Measurements from ENCODE around the gene SAMD4A. TPM values are rescaled to one million over a fixed set of nuclear protein-coding genes. Genes with fewer than 3 reads are reported as not detected.

Gene SAMD4A
- total RNA-seq, 1 experiment from 2014 or later: 26.5 TPM

DNA sequence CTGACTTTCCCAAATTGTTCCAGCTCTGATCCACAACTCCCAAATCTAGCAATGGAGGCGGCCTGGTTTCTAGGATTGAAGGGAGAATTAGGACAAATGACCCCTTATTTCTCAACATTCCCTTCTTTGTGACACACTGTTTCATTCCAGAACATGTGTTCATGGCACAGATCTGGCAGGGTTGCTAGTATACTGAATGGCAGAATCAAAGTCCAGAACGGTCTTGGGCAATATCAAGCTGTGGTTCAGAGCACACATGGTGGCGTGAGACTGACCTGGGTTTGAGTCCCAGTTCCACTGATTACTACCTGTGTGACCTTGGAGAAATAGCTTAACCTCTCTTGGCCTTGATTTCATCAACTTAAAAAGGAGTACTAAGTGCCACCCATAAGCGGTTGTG lies 152.5 kb downstream of the SAMD4A start:
- DNase-seq (ENCODE audit: low spot score): no peak
- Histone ChIP-seq H3K4me1 (ENCODE audit: insufficient read depth, low read length, poor library complexity, severe bottlenecking) (peaks cover 30% of the 10 kb centered on the region), H3K36me3 (ENCODE audit: insufficient read depth, low read length, poor library complexity, severe bottlenecking) (no peaks in the 10 kb centered on the region), H3K27me3 (replicated peaks; ENCODE audit: insufficient read depth, low read depth, low read length, poor library complexity) (no peaks in the 10 kb centered on the region), H3K27ac (ENCODE audit: low read depth, low read length, poor library complexity, severe bottlenecking) (no peak overlapping the region), H3K4me3 (ENCODE audit: low read depth, low read length, poor library complexity, severe bottlenecking) (no peak overlapping the region), H3K9me3 (ENCODE audit: low read depth, low read length, poor library complexity, severe bottlenecking) (no peaks in the 10 kb centered on the region)
- ChIA-PET POLR2A (ENCODE audit: low non-redundant PET) (interaction anchor here (0.6 kb wide), 1 partner anchor 132 kb away, joined by 7 read pairs; no protein-coding TSS in a partner anchor), CTCF (interaction anchor here (0.6 to 1.1 kb wide), 2 partner anchors 29 to 120 kb away, joined by 3 to 6 read pairs; no protein-coding TSS in a partner anchor)
- no TSS peak for BruUV-seq (replicated peaks)
- TF ChIP-seq EZH2 (IDR thresholded peaks at IDR 0.05; ENCODE audit: borderline replicate concordance, low read depth, low read length, poor library complexity, severe bottlenecking): no peak
- no peak for TF ChIP-seq CTCF (conservative IDR thresholded peaks at IDR 0.05; ENCODE audit: low read depth, low read length)
- intact Hi-C loops (cut with micrococcal nuclease; ENCODE audit: unreplicated experiment): no loop called here

DNA sequence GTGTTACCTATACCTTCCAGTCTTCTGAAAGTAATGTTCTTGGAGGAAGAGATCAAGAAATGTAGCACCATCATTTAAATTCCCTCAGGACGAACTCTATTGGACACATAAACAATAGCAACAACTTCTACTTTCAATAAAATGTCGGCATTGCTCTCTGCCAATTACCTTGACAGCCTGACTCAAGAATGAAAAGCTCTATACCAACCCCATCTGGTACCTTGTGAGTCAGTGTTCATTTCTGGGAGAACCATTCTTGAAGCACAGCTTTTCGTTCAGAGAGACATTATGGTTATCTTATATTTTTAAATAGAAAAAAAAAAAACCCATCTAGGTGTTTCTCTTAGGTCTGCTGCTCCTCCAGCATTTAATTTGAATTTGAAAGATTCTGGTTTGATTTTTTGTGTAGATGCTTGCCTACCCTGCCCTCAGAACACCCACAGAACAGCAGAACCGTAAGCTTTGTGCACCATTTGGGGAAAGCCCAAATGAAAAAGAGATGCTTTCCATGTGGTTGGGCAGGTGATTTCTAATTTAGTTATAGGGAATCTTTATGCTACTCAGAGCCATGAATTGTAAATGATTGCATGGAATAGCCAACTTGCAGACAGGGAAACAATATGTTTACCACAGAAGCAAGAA lies 156.0 kb downstream of the SAMD4A start:
- H3K36me3 ChIP-seq (ENCODE audit: insufficient read depth, low read length, poor library complexity, severe bottlenecking): no peaks in the 10 kb centered on the region
- TF ChIP-seq CTCF (conservative IDR thresholded peaks at IDR 0.05; ENCODE audit: low read depth, low read length): peak; percentile 64
- no peak for TF ChIP-seq EZH2 (IDR thresholded peaks at IDR 0.05; ENCODE audit: borderline replicate concordance, low read depth, low read length, poor library complexity, severe bottlenecking)
- no peaks in the 10 kb centered on the region for H3K9me3 ChIP-seq (ENCODE audit: low read depth, low read length, poor library complexity, severe bottlenecking)
- peaks cover 39% of the 10 kb centered on the region for H3K4me1 ChIP-seq (ENCODE audit: insufficient read depth, low read length, poor library complexity, severe bottlenecking)
- DNase-seq (ENCODE audit: low spot score): peak; percentile 83
- no peaks in the 10 kb centered on the region for H3K27me3 ChIP-seq (replicated peaks; ENCODE audit: insufficient read depth, low read depth, low read length, poor library complexity)
- intact Hi-C loops (cut with micrococcal nuclease; ENCODE audit: unreplicated experiment): loop anchor here (2.0 kb wide), 1 partner anchor 156 kb away; the partner anchor contains the start of gene SAMD4A
- peak overlapping the region; percentile 28 for H3K27ac ChIP-seq (ENCODE audit: low read depth, low read length, poor library complexity, severe bottlenecking)
- ChIA-PET CTCF (interaction anchor here (0.7 to 1.3 kb wide), 5 partner anchors 50 to 281 kb away, joined by 3 to 7 read pairs (median 4); no protein-coding TSS in a partner anchor), POLR2A (ENCODE audit: low non-redundant PET) (interaction anchor here (0.6 kb wide), 1 partner anchor 159 kb away, joined by 4 read pairs; no protein-coding TSS in a partner anchor)
- BruUV-seq (replicated peaks): no TSS peak
- H3K4me3 ChIP-seq (ENCODE audit: low read depth, low read length, poor library complexity, severe bottlenecking): no peak overlapping the region

- no peaks in the 10 kb centered on the region for H3K36me3 ChIP-seq (ENCODE audit: insufficient read depth, low read length, poor library complexity, severe bottlenecking)
- H3K4me1 ChIP-seq (ENCODE audit: insufficient read depth, low read length, poor library complexity, severe bottlenecking): peaks cover 43% of the 10 kb centered on the region
- H3K27ac ChIP-seq (ENCODE audit: low read depth, low read length, poor library complexity, severe bottlenecking): peak overlapping the region; percentile 37
- TF ChIP-seq CTCF (conservative IDR thresholded peaks at IDR 0.05; ENCODE audit: low read depth, low read length) (no peak), EZH2 (IDR thresholded peaks at IDR 0.05; ENCODE audit: borderline replicate concordance, low read depth, low read length, poor library complexity, severe bottlenecking) (no peak)
- H3K27me3 ChIP-seq (replicated peaks; ENCODE audit: insufficient read depth, low read depth, low read length, poor library complexity): no peaks in the 10 kb centered on the region
- intact Hi-C loops (cut with micrococcal nuclease; ENCODE audit: unreplicated experiment): no loop called here
- no peaks in the 10 kb centered on the region for H3K9me3 ChIP-seq (ENCODE audit: low read depth, low read length, poor library complexity, severe bottlenecking)
- DNase-seq (ENCODE audit: low spot score): no peak
- ChIA-PET CTCF (interaction anchor here (0.5 kb wide), 1 partner anchor 51 kb away, joined by 15 read pairs; no protein-coding TSS in a partner anchor), POLR2A (ENCODE audit: low non-redundant PET) (no interaction called here)
- no peak overlapping the region for H3K4me3 ChIP-seq (ENCODE audit: low read depth, low read length, poor library complexity, severe bottlenecking)
- BruUV-seq (replicated peaks): no TSS peak
Observed at GRCh38 chr14:54724123-54724522, 157.2 kb downstream of the SAMD4A start.
